ENCODE data around the gene CHCHD5. TPM values are rescaled to one million over a fixed set of nuclear protein-coding genes. Genes with fewer than 3 reads are reported as not detected.
"Not testable (repeated sequence)": the region's sequence is repeated elsewhere in the genome, so short reads cannot be mapped to it uniquely, and the experiment has no call there.

Gene CHCHD5
- total RNA-seq, 1 experiment from 2014 or later, result 33.2 TPM

GRCh38 chr2:112534826-112535225 is 49.6 kb upstream of the CHCHD5 start:
- CTCF ChIA-PET, result no interaction called here
- H3K9me3 Mint-ChIP-seq, result no peaks in the 10 kb centered on the region; the same call in 1 of the 2 replicates
- no peaks in the 10 kb centered on the region; the same call in 1 of the 2 replicates for H3K27me3 Mint-ChIP-seq (ENCODE audit: low read depth)
- no peak for ATAC-seq
- DNase-seq (ENCODE audit: low spot score), result no peak
- H3K27ac Mint-ChIP-seq, result no peak overlapping the region
- H3K4me3 Mint-ChIP-seq, result no peak overlapping the region
- no peaks in the 10 kb centered on the region for H3K4me1 Mint-ChIP-seq
- POLR2A ChIA-PET, result no interaction called here
- H3K36me3 Mint-ChIP-seq, result peaks cover 13% of the 10 kb centered on the region; the same call in 1 of the 2 replicates
- TF ChIP-seq USF2 (CRISPR knock-in tag; IDR thresholded peaks at IDR 0.05) (no peak), RORB (CRISPR knock-in tag; IDR thresholded peaks at IDR 0.05) (no peak), MYBL2 (CRISPR knock-in tag; IDR thresholded peaks at IDR 0.05) (no peak), SP1 (CRISPR knock-in tag; conservative IDR thresholded peaks at IDR 0.05) (no peak), SOX15 (CRISPR knock-in tag; IDR thresholded peaks at IDR 0.05) (no peak), ZNF121 (CRISPR knock-in tag; IDR thresholded peaks at IDR 0.05) (no peak), CREB1 (CRISPR knock-in tag; IDR thresholded peaks at IDR 0.05) (no peak), IRF2 (CRISPR knock-in tag; IDR thresholded peaks at IDR 0.05; ENCODE audit: borderline replicate concordance, low read depth) (no peak)

DNA sequence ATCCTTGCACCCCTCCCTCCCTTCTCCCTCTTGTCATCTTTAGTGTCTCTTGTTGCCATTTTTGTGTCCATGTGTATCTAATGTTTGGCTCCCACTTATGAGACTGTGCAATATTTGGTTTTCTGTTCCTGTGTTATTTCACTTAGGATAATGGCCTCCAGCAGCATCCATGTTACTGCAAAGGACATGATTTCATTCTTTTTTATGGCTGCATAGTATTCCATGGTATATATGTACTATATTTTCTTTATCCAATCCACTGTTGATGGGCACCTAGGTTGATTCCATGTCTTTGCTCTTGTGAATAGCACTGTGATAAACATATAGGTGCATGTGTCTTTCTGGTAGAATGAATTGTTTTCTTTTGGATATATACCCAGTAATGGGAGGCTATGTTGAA is 47.7 kb upstream of the CHCHD5 start:
- H3K4me3 Mint-ChIP-seq; H3K27ac Mint-ChIP-seq; POLR2A ChIA-PET; H3K36me3 Mint-ChIP-seq; H3K9me3 Mint-ChIP-seq; H3K4me1 Mint-ChIP-seq; ATAC-seq; DNase-seq (ENCODE audit: low spot score); H3K27me3 Mint-ChIP-seq (ENCODE audit: low read depth); CTCF ChIA-PET: not testable (repeated sequence)

- no peak overlapping the region for H3K4me3 Mint-ChIP-seq
- CTCF ChIA-PET, result no interaction called here
- peaks cover 4% of the 10 kb centered on the region; the same call in 1 of the 2 replicates for H3K27me3 Mint-ChIP-seq (ENCODE audit: low read depth)
- TF ChIP-seq ZBTB43 (CRISPR knock-in tag; IDR thresholded peaks at IDR 0.05), result no peak
- TF ChIP-seq ZMAT4 (CRISPR knock-in tag; IDR thresholded peaks at IDR 0.05), result no peak
- no peak for TF ChIP-seq SP1 (CRISPR knock-in tag; conservative IDR thresholded peaks at IDR 0.05)
- no peak for TF ChIP-seq CREM (CRISPR knock-in tag; IDR thresholded peaks at IDR 0.05)
- no peak for TF ChIP-seq ZNF671 (CRISPR knock-in tag; IDR thresholded peaks at IDR 0.05)
- TF ChIP-seq, protein P1, sequence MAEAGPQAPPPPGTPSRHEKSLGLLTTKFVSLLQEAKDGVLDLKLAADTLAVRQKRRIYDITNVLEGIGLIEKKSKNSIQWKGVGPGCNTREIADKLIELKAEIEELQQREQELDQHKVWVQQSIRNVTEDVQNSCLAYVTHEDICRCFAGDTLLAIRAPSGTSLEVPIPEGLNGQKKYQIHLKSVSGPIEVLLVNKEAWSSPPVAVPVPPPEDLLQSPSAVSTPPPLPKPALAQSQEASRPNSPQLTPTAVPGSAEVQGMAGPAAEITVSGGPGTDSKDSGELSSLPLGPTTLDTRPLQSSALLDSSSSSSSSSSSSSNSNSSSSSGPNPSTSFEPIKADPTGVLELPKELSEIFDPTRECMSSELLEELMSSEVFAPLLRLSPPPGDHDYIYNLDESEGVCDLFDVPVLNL (CRISPR knock-in tag; IDR thresholded peaks at IDR 0.05; ENCODE audit: borderline replicate concordance, low read depth), result no peak
- TF ChIP-seq GABPB1 (CRISPR knock-in tag; IDR thresholded peaks at IDR 0.05), result no peak
- TF ChIP-seq, protein P2, sequence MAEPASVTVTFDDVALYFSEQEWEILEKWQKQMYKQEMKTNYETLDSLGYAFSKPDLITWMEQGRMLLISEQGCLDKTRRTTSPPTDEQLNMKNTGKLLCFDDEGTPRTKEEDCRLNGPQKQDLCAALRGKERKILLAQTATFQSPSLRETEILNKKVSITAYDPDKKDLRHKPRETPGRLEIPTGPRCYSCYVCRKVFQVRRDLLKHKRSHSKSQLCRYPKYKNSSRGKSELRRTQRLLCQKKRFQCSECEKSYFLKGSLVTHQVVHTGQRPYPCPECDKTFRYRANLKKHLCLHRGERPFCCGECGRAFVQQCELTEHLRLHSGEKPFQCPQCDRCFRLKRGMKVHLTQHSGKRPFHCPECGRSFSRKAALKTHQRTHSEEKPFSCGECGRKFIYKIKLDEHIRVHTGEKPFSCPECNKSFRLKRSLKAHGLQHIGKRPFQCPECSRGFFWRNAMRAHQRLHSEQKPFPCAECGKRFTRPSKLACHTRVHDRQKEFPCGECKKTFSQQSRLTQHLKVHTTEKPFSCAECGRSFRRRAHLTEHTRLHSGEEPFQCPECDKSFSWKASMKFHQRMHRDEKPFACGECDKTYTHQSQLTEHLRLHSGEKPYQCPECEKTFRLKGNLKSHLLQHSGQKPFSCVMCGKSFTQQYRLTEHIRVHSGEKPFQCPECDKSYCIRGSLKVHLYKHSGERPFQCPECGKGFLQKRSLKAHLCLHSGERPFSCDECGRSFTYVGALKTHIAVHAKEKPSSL (CRISPR knock-in tag; conservative IDR thresholded peaks at IDR 0.05), result no peak
- TF ChIP-seq ZNF396 (CRISPR knock-in tag; IDR thresholded peaks at IDR 0.05; ENCODE audit: borderline replicate concordance), result no peak
- no peak for TF ChIP-seq TP53 (CRISPR knock-in tag; IDR thresholded peaks at IDR 0.05)
- no peak for TF ChIP-seq ETV6 (CRISPR knock-in tag; IDR thresholded peaks at IDR 0.05)
- TF ChIP-seq MYBL2 (CRISPR knock-in tag; IDR thresholded peaks at IDR 0.05), result no peak
- TF ChIP-seq NFE2L1 (CRISPR knock-in tag; IDR thresholded peaks at IDR 0.05), result no peak
- TF ChIP-seq TEAD4 (CRISPR knock-in tag; IDR thresholded peaks at IDR 0.05), result no peak
- H3K27ac Mint-ChIP-seq, result no peak overlapping the region
- POLR2A ChIA-PET, result no interaction called here
- H3K4me1 Mint-ChIP-seq, result peaks cover 4% of the 10 kb centered on the region; the same call in 1 of the 2 replicates
- ATAC-seq (no peak), DNase-seq (ENCODE audit: low spot score) (no peak)
- no peaks in the 10 kb centered on the region; the same call in 1 of the 2 replicates for H3K9me3 Mint-ChIP-seq
- no peaks in the 10 kb centered on the region for H3K36me3 Mint-ChIP-seq
Observed at GRCh38 chr2:112539306-112539705, 45.1 kb upstream of the CHCHD5 start.

Measured in WTC11 (cell line).